GM21515 (cell line): ENCODE data around the gene DAAM2.

Source experiments
- ATAC-seq: cut with Tn5 transposase; IDR thresholded peaks from one replicate; pipeline ENCODE4 v1.9.1; 2021; ENCODE audit not compliant: unreplicated experiment

Gene DAAM2

GRCh38 chr6:39925191-39925930 is 133.2 kb downstream of the DAAM2 start:
- no peak for ATAC-seq

- ATAC-seq = no peak
Measured at GRCh38 chr6:39925931-39926290, 133.7 kb downstream of the DAAM2 start.

- no peak for ATAC-seq
Measured at GRCh38 chr6:39926668-39927067, 134.5 kb downstream of the DAAM2 start.

GRCh38 chr6:39927159-39927558 is 135.0 kb downstream of the DAAM2 start:
- ATAC-seq = no peak

GRCh38 chr6:39929039-39929732 is 137.0 kb downstream of the DAAM2 start:
- no peak for ATAC-seq

GRCh38 chr6:39929733-39930461 is 137.7 kb downstream of the DAAM2 start:
- no peak for ATAC-seq

- no peak for ATAC-seq
Measured at GRCh38 chr6:39930540-39930939, 138.4 kb downstream of the DAAM2 start.

GRCh38 chr6:39931607-39932006 is 139.4 kb downstream of the DAAM2 start:
- ATAC-seq = no peak

GRCh38 chr6:39932386-39932910 is 140.3 kb downstream of the DAAM2 start:
- no peak for ATAC-seq

GRCh38 chr6:39933669-39934130 is 141.5 kb downstream of the DAAM2 start:
- ATAC-seq = no peak

GRCh38 chr6:39934131-39934757 is 142.1 kb downstream of the DAAM2 start, which contains the start of gene MOCS1:
Gene MOCS1 (minus strand): TSS chr6:39934462. CDS start chr6:39934417, 45 bp downstream.
- ATAC-seq = no peak

GRCh38 chr6:39935241-39935640 is 143.1 kb downstream of the DAAM2 start:
- ATAC-seq = no peak

- ATAC-seq = no peak
Measured at GRCh38 chr6:39936857-39937256, 144.7 kb downstream of the DAAM2 start.

GRCh38 chr6:39937686-39938333 is 145.6 kb downstream of the DAAM2 start:
- ATAC-seq = no peak

GRCh38 chr6:39938773-39939654 is 146.8 kb downstream of the DAAM2 start:
- no peak for ATAC-seq

GRCh38 chr6:39941138-39941537 is 149.0 kb downstream of the DAAM2 start:
- ATAC-seq = no peak

GRCh38 chr6:39941820-39942219 is 149.6 kb downstream of the DAAM2 start:
- no peak for ATAC-seq

GRCh38 chr6:39942903-39943580 is 150.9 kb downstream of the DAAM2 start:
- no peak for ATAC-seq

- no peak for ATAC-seq
Measured at GRCh38 chr6:39945626-39946025, 153.4 kb downstream of the DAAM2 start.
